Ureter (tissue), 1 donor: Measurements from ENCODE around the gene CD4. TPM values are rescaled to one million over a fixed set of nuclear protein-coding genes. Genes with fewer than 3 reads are reported as not detected.

Experiments
- DNase-seq: peaks from one replicate; pipeline ENCODE4 v3.0.0-alpha.2; 2020; ENCODE audit warnings: low spot score
- total RNA-seq: library from RNA; stranded (reverse); gene quantifications from one replicate; pipeline ENCODE4 v1.2.4, GENCODE V29; 2023
- donor health status: DM: yes; HTN: yes; CAD: no.

CD4 gene
- total RNA-seq, 1 donor from 2014 or later: 18.0 TPM

- no peak for DNase-seq
Measured at GRCh38 chr12:6765048-6765633, 24.2 kb upstream of the CD4 start.

GRCh38 chr12:6765634-6766581 lies 23.4 kb upstream of the CD4 start, which contains the start of gene PTMS:
Gene PTMS, plus strand, starts transcription at chr12:6766363. Its CDS starts 343 bp downstream, at chr12:6766706.
- peak; percentile 85 for DNase-seq

GRCh38 chr12:6766651-6767349 lies 22.5 kb upstream of the CD4 start:
- peak; percentile 82 for DNase-seq

GRCh38 chr12:6767353-6768319 lies 21.7 kb upstream of the CD4 start:
- no peak for DNase-seq

GRCh38 chr12:6768437-6768914 lies 20.9 kb upstream of the CD4 start:
- DNase-seq: no peak

- peak; percentile 65 for DNase-seq
Measured at GRCh38 chr12:6768990-6769389, 20.3 kb upstream of the CD4 start.

GRCh38 chr12:6769666-6770065 lies 19.7 kb upstream of the CD4 start:
- no peak for DNase-seq

GRCh38 chr12:6770094-6770493 lies 19.2 kb upstream of the CD4 start:
- DNase-seq: no peak

GRCh38 chr12:6770600-6770999 lies 18.7 kb upstream of the CD4 start:
- no peak for DNase-seq

- DNase-seq: no peak
Measured at GRCh38 chr12:6771091-6771495, 18.2 kb upstream of the CD4 start.

- DNase-seq: no peak
Measured at GRCh38 chr12:6771509-6772330, 17.6 kb upstream of the CD4 start.

- DNase-seq: no peak
Measured at GRCh38 chr12:6772331-6772695, 17.0 kb upstream of the CD4 start, which contains the start of gene LAG3. Gene LAG3, plus strand, starts transcription at chr12:6772520. Its CDS starts 333 bp downstream, at chr12:6772853.

GRCh38 chr12:6772726-6773589 lies 16.4 kb upstream of the CD4 start:
- no peak for DNase-seq

- DNase-seq: no peak
Measured at GRCh38 chr12:6773590-6774351, 15.6 kb upstream of the CD4 start.

GRCh38 chr12:6774499-6775062 lies 14.7 kb upstream of the CD4 start:
- no peak for DNase-seq

GRCh38 chr12:6775185-6776174 lies 13.8 kb upstream of the CD4 start:
- no peak for DNase-seq

GRCh38 chr12:6777386-6777785 lies 11.9 kb upstream of the CD4 start:
- no peak for DNase-seq
